ENCODE data around the gene KRTAP10-4. TPM values are rescaled to one million over a fixed set of nuclear protein-coding genes. Genes with fewer than 3 reads are reported as not detected.
"Not testable (repeated sequence)": the region's sequence is repeated elsewhere in the genome, so short reads cannot be mapped to it uniquely, and the experiment has no call there.

KRTAP10-4 gene
- total and polyA plus RNA-seq, 9 donors: not detected

- intact Hi-C loops (cut with DNase I): no loop called here
- Histone ChIP-seq H3K4me1 (ENCODE audit: insufficient read depth) (no peaks in the 10 kb centered on the region), H3K27ac (no peak overlapping the region), H3K27me3 (no peaks in the 10 kb centered on the region), H3K36me3 (no peaks in the 10 kb centered on the region), H3K9me3 (no peaks in the 10 kb centered on the region), H3K4me3 (no peak overlapping the region)
- no peak for DNase-seq
- TF ChIP-seq EP300 (IDR thresholded peaks at IDR 0.05) (no peak), CTCF (IDR thresholded peaks at IDR 0.05) (no peak), POLR2A (IDR thresholded peaks at IDR 0.05) (no peak)
- WGBS, 3 donors: 51 to 57% (median 53%) methylated on average over 17 of the region's 17 CpGs
Observed at GRCh38 chr21:44603109-44603875, 29.8 kb downstream of the KRTAP10-4 start.

- Histone ChIP-seq H3K4me3 (no peak overlapping the region), H3K4me1 (ENCODE audit: insufficient read depth) (no peaks in the 10 kb centered on the region), H3K36me3 (no peaks in the 10 kb centered on the region), H3K9me3 (no peaks in the 10 kb centered on the region), H3K27ac (no peak overlapping the region), H3K27me3 (no peaks in the 10 kb centered on the region)
- no peak for DNase-seq
- TF ChIP-seq CTCF (IDR thresholded peaks at IDR 0.05) (no peak), EP300 (IDR thresholded peaks at IDR 0.05) (no peak), POLR2A (IDR thresholded peaks at IDR 0.05) (no peak)
- intact Hi-C loops (cut with DNase I): no loop called here
- WGBS, 3 donors: 84 to 86% (median 85%) methylated on average over 8 of the region's 8 CpGs
Observed at GRCh38 chr21:44603911-44604310, 30.4 kb downstream of the KRTAP10-4 start.

DNA sequence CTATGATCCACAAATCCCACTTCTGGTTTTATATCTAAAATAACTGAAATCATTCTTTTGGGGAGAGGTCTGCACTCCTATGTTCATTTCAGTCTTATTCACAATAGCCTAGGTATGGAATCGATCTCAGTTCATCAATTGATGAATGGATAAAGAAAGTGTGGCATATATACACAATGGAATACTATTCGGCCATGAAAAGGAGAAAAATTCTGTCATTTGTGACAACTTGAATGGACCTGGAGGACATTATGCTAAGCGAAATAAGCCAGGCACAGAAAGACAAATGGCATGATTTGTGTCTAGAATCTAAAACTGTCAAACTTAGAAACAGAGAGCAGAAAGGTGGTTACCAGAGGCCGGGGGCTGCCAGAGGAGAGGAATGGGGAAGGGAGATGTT lies 33.0 kb downstream of the KRTAP10-4 start:
- H3K27me3 ChIP-seq: no peaks in the 10 kb centered on the region
- 70 to 75% (median 73%) methylated on average over 4 of the region's 4 CpGs for WGBS, 3 donors
- no peaks in the 10 kb centered on the region for H3K36me3 ChIP-seq
- no peaks in the 10 kb centered on the region for H3K4me1 ChIP-seq (ENCODE audit: insufficient read depth)
- no peak overlapping the region for H3K4me3 ChIP-seq
- intact Hi-C loops (cut with DNase I): no loop called here
- no peak for TF ChIP-seq EP300 (IDR thresholded peaks at IDR 0.05)
- no peak for TF ChIP-seq CTCF (IDR thresholded peaks at IDR 0.05)
- TF ChIP-seq POLR2A (IDR thresholded peaks at IDR 0.05): no peak
- no peak overlapping the region for H3K27ac ChIP-seq
- no peaks in the 10 kb centered on the region for H3K9me3 ChIP-seq
- DNase-seq: no peak

GRCh38 chr21:44609193-44609592 lies 35.7 kb downstream of the KRTAP10-4 start:
- no peaks in the 10 kb centered on the region for H3K36me3 ChIP-seq
- intact Hi-C loops (cut with DNase I): no loop called here
- H3K27ac ChIP-seq: no peak overlapping the region
- no peaks in the 10 kb centered on the region for H3K27me3 ChIP-seq
- no peak for DNase-seq
- H3K9me3 ChIP-seq: no peaks in the 10 kb centered on the region
- no peak overlapping the region for H3K4me3 ChIP-seq
- TF ChIP-seq POLR2A (IDR thresholded peaks at IDR 0.05) (no peak), EP300 (IDR thresholded peaks at IDR 0.05) (no peak), CTCF (IDR thresholded peaks at IDR 0.05) (no peak)
- no peaks in the 10 kb centered on the region for H3K4me1 ChIP-seq (ENCODE audit: insufficient read depth)

- intact Hi-C loops (cut with DNase I); DNase-seq; H3K27ac ChIP-seq; H3K9me3 ChIP-seq; H3K4me1 ChIP-seq (ENCODE audit: insufficient read depth); H3K36me3 ChIP-seq; H3K4me3 ChIP-seq; H3K27me3 ChIP-seq: not testable (repeated sequence)
- 91 to 95% (median 92%) methylated on average over 7 of the region's 7 CpGs for WGBS, 3 donors
Observed at GRCh38 chr21:44610157-44610843, 36.8 kb downstream of the KRTAP10-4 start.
